OCI-LY1 (cell line): ENCODE data around the gene ATP13A5.

ENCODE experiments used
- H2AFZ ChIP-seq: fragments of 200-600 bp; sonication (generic), shearing (Covaris generic); 2 replicates; pipeline ENCODE4 v1.6.0; 2014; ENCODE audit warnings: antibody characterized with exemption, mild to moderate bottlenecking, low read length
- H3F3A ChIP-seq: fragments of 200-600 bp; sonication (generic), shearing (Covaris generic); 2 replicates; pipeline ENCODE4 v1.6.0; 2014; ENCODE audit warnings: mild to moderate bottlenecking, antibody characterized with exemption, low read length, moderate library complexity; ENCODE audit not compliant: insufficient read depth
- H3K27ac ChIP-seq: fragments of 200-600 bp; sonication (generic); 2 replicates; pipeline ENCODE4 v1.5.1; 2014; ENCODE audit warnings: low read length, mixed run types, mild to moderate bottlenecking, low read depth; ENCODE audit not compliant: poor library complexity, severe bottlenecking
- H3K27me3 ChIP-seq: fragments of 200-600 bp; sonication (generic); 2 replicates; pipeline ENCODE4 v1.6.0; 2014; ENCODE audit warnings: antibody characterized with exemption, mild to moderate bottlenecking, low read length, moderate library complexity; ENCODE audit not compliant: insufficient read depth
- H3K36me3 ChIP-seq: fragments of 200-600 bp; sonication (generic); 2 replicates; pipeline ENCODE4 v1.6.1; 2014; ENCODE audit warnings: mild to moderate bottlenecking, antibody characterized with exemption, low read length, moderate library complexity, mixed read lengths; ENCODE audit not compliant: insufficient read depth
- H3K4me1 ChIP-seq: fragments of 200-600 bp; sonication (generic); 2 replicates; pipeline ENCODE4 v1.5.1; 2014; ENCODE audit warnings: mild to moderate bottlenecking, low read length, moderate library complexity; ENCODE audit not compliant: insufficient read depth, severe bottlenecking
- H3K4me2 ChIP-seq: fragments of 200-600 bp; sonication (generic), shearing (Covaris generic); 2 replicates; pipeline ENCODE4 v1.6.1; 2014; ENCODE audit warnings: low read length
- H3K4me3 ChIP-seq: fragments of 200-600 bp; sonication (generic); 2 replicates; pipeline ENCODE4 v1.5.1; 2014; ENCODE audit warnings: low read length, low read depth, mild to moderate bottlenecking, mixed read lengths; ENCODE audit not compliant: poor library complexity, severe bottlenecking
- H3K79me2 ChIP-seq: fragments of 200-600 bp; shearing (Covaris generic); 2 replicates; pipeline ENCODE4 v1.6.1; 2016; ENCODE audit warnings: mixed run types, low read length, mixed read lengths; ENCODE audit not compliant: insufficient read depth
- H3K9ac ChIP-seq: fragments of 200-600 bp; sonication (generic), shearing (Covaris generic); 2 replicates; pipeline ENCODE4 v1.6.1; 2014; ENCODE audit warnings: mild to moderate bottlenecking, low read length, mixed read lengths
- H3K9me2 ChIP-seq: fragments of 200-600 bp; sonication (generic), shearing (Covaris generic); 2 replicates; pipeline ENCODE4 v1.6.1; 2014; ENCODE audit warnings: low read depth, mild to moderate bottlenecking, low read length, mixed read lengths
- H3K9me3 ChIP-seq: fragments of 200-600 bp; shearing (Covaris generic); 2 replicates; pipeline ENCODE4 v1.6.1; 2014; ENCODE audit warnings: low read length, mixed read lengths
- H4K20me1 ChIP-seq: fragments of 200-600 bp; sonication (generic), shearing (Covaris generic); 2 replicates; pipeline ENCODE4 v1.6.0; 2016; ENCODE audit warnings: mild to moderate bottlenecking, low read length; ENCODE audit not compliant: insufficient read depth
- CTCF ChIP-seq: fragments of 200-600 bp; sonication (generic), shearing (Covaris generic); IDR thresholded peaks from 2 replicates; pipeline ENCODE4 v1.5.1; 2017; ENCODE audit warnings: mild to moderate bottlenecking, antibody characterized with exemption, low read length, moderate library complexity, mixed read lengths
- EZH2 ChIP-seq: fragments of 200-600 bp; sonication (generic), shearing (Covaris generic); IDR thresholded peaks from 2 replicates; pipeline ENCODE4 v1.8.0; 2017; ENCODE audit warnings: borderline replicate concordance, mixed run types, mild to moderate bottlenecking, antibody characterized with exemption, low read length, moderate library complexity, mixed read lengths

The ATP13A5 gene

GRCh38 chr3:193243571-193243970, 135.0 kb downstream of the ATP13A5 start:
- no peaks in the 10 kb centered on the region for H3K4me1 ChIP-seq
- H3K9me2 ChIP-seq: no peaks in the 10 kb centered on the region
- no peak overlapping the region for H3K27ac ChIP-seq
- no peaks in the 10 kb centered on the region for H3K79me2 ChIP-seq
- H3K4me2 ChIP-seq: no peak overlapping the region
- H4K20me1 ChIP-seq: no peaks in the 10 kb centered on the region
- TF ChIP-seq EZH2 (no peak), CTCF (no peak)
- no peak overlapping the region for H3K9ac ChIP-seq
- H3K4me3 ChIP-seq: no peak overlapping the region
- H3F3A ChIP-seq: no peaks in the 10 kb centered on the region
- H2AFZ ChIP-seq: no peak overlapping the region
- H3K27me3 ChIP-seq: no peaks in the 10 kb centered on the region
- no peaks in the 10 kb centered on the region for H3K9me3 ChIP-seq
- no peaks in the 10 kb centered on the region for H3K36me3 ChIP-seq

DNA sequence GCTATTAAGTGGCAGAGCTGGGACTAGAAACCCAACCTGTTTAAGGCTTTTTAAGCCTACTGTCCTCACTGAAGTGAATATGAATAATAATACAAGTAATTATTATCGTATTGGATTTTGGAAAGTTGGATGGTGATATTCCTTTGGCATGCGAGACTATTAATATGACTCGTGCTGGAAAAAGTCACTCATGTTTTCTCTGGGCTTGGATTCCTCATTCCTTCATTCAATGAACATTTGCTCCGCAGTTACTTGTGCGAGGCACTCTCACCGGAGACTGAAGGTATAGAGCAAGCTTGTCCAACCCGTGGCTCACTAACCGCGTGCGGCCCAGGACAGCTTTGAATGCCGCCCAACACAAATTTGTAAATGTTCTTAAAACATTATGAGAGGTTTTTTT, 136.8 kb downstream of the ATP13A5 start:
- Histone ChIP-seq H3K4me2 (no peak overlapping the region), H3F3A (no peaks in the 10 kb centered on the region), H2AFZ (no peak overlapping the region), H3K79me2 (no peaks in the 10 kb centered on the region), H3K9me3 (no peaks in the 10 kb centered on the region), H3K27ac (no peak overlapping the region), H3K9ac (no peak overlapping the region), H3K4me3 (no peak overlapping the region), H3K4me1 (no peaks in the 10 kb centered on the region), H3K36me3 (no peaks in the 10 kb centered on the region), H3K9me2 (no peaks in the 10 kb centered on the region), H4K20me1 (no peaks in the 10 kb centered on the region), H3K27me3 (no peaks in the 10 kb centered on the region)
- TF ChIP-seq EZH2 (no peak), CTCF (no peak)

- H2AFZ ChIP-seq: no peak within 1 kb of the TSS
- H3K79me2 ChIP-seq: no peaks in the 10 kb centered on the region
- TF ChIP-seq CTCF: no peak
- no peak for TF ChIP-seq EZH2
- no peaks in the 10 kb centered on the region for H3K9me2 ChIP-seq
- H3K4me3 ChIP-seq: no peak within 1 kb of the TSS
- H3K4me1 ChIP-seq: no peaks in the 10 kb centered on the region
- no peak within 1 kb of the TSS for H3K27ac ChIP-seq
- H3K9ac ChIP-seq: no peak within 1 kb of the TSS
- H3K4me2 ChIP-seq: no peak within 1 kb of the TSS
- H3K27me3 ChIP-seq: no peaks in the 10 kb centered on the region
- no peaks in the 10 kb centered on the region for H3F3A ChIP-seq
- H4K20me1 ChIP-seq: no peaks in the 10 kb centered on the region
- no peaks in the 10 kb centered on the region for H3K36me3 ChIP-seq
- no peaks in the 10 kb centered on the region for H3K9me3 ChIP-seq
These were observed 137.5 kb downstream of the ATP13A5 start, which contains the start of gene PLAAT1 for GRCh38 chr3:193240850-193241706. Gene PLAAT1 (plus strand): TSS chr3:193241222. CDS start chr3:193255651, 14,429 bp downstream.
